ENCODE measurements around the gene ARHGEF12.

DNA sequence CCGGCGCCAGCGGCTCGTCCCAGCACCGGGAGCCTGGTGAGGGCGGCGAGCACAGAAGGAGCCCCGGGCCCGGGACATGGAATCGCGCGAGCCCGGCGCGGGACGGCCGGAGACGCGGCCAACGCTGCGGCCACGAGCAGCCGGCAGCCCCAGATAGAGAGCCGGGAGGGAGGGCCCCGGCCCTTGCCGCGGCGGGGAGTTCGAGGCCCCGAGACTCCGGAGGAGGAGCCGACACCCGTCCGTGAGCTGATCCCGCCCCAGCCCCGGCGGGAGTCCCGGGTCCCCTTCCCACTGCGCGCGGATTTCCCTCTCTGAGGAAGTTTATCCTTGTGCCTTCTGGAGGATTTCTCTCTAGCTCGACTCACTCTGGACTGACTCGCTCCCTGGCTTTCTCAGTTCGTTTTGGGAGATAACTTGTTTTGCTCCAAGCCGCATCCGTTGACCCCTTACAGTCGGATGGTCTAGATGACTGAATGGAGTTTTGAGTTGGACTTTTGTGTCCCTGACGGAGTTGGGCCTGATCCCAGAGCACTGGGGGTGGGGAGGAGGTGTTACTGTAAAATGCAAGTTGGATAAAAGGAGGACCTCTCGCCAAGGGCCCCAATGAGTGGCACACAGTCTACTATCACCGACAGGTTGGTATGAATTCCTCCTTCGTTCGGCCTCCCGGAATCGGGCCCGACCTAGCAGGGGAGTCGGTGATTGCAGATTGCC is 585 bp downstream of the ARHGEF12 start:
- no peak for TF ChIP-seq EP300 (IDR thresholded peaks at IDR 0.05)
- TF ChIP-seq, protein P1, sequence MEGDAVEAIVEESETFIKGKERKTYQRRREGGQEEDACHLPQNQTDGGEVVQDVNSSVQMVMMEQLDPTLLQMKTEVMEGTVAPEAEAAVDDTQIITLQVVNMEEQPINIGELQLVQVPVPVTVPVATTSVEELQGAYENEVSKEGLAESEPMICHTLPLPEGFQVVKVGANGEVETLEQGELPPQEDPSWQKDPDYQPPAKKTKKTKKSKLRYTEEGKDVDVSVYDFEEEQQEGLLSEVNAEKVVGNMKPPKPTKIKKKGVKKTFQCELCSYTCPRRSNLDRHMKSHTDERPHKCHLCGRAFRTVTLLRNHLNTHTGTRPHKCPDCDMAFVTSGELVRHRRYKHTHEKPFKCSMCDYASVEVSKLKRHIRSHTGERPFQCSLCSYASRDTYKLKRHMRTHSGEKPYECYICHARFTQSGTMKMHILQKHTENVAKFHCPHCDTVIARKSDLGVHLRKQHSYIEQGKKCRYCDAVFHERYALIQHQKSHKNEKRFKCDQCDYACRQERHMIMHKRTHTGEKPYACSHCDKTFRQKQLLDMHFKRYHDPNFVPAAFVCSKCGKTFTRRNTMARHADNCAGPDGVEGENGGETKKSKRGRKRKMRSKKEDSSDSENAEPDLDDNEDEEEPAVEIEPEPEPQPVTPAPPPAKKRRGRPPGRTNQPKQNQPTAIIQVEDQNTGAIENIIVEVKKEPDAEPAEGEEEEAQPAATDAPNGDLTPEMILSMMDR (IDR thresholded peaks at IDR 0.05) = no peak
